ENCODE data around the gene EFHD2.

Gene EFHD2

DNA sequence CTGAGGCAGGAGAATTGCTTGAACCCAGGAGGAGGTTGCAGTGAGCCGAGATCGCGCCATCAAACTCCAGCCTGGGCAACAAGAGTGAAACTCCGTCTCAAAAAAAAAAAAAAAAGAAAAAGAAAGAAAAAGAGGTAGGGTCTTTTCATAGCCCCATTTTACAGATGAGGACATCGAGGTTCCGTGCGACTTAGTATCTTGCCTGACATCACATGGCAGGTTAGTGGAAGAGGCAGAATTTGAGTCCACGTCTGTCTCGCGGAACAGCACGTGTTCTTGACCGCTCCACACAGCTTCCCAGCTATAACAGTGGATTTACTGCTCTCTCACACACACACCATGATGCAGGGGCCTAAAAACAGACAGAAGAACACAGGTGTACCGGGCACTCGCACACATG, 29.6 kb downstream of the EFHD2 start:
- H3K9me3 ChIP-seq (ENCODE audit: control insufficient read depth in 5 of 5, low read length in 5 of 5) = no peaks in the 10 kb centered on the region
- peaks cover 0 to 7% (median 0%) of the 10 kb centered on the region in 5 donors for H3K27me3 ChIP-seq (ENCODE audit: control insufficient read depth in 5 of 5, insufficient read depth in 4 of 5, low read length in 5 of 5)
- H3K9ac ChIP-seq (ENCODE audit: low read length in 5 of 5) = no peak overlapping the region
- no peak overlapping the region for H3K27ac ChIP-seq (ENCODE audit: low read depth, low read length)
- peaks cover 0 to 2% (median 0%) of the 10 kb centered on the region in 5 donors for H3K4me1 ChIP-seq (ENCODE audit: control insufficient read depth in 5 of 5, insufficient read depth in 5 of 5, low read length in 5 of 5)
- H3K4me3 ChIP-seq (ENCODE audit: low read depth in 1 of 5, low read length in 5 of 5) = no peak overlapping the region
- no peaks in the 10 kb centered on the region for H3K36me3 ChIP-seq (ENCODE audit: control insufficient read depth in 5 of 5, insufficient read depth in 5 of 5, low read length in 5 of 5)

DNA sequence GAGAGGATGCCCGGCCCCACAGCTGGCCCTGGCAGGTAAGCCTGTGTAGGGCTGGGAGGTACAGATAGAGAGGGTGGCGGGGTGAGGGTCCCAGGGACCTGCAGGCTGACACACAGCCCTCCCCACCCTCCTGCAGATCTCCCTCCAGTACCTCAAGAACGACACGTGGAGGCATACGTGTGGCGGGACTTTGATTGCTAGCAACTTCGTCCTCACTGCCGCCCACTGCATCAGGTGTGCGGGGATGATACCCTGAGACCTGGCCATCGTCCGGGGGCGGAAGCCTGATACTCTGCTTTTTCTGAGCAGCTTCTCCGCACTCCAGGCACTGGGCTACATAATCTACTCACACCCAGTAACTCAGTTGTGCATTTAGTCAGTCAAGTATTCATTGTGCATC, 30.7 kb downstream of the EFHD2 start:
- H3K4me3 ChIP-seq (ENCODE audit: low read depth in 1 of 5, low read length in 5 of 5) = no peak overlapping the region
- peaks cover 0 to 7% (median 0%) of the 10 kb centered on the region in 5 donors for H3K27me3 ChIP-seq (ENCODE audit: control insufficient read depth in 5 of 5, insufficient read depth in 4 of 5, low read length in 5 of 5)
- no peaks in the 10 kb centered on the region for H3K9me3 ChIP-seq (ENCODE audit: control insufficient read depth in 5 of 5, low read length in 5 of 5)
- peaks cover 0 to under 1% (median 0%) of the 10 kb centered on the region in 5 donors for H3K4me1 ChIP-seq (ENCODE audit: control insufficient read depth in 5 of 5, insufficient read depth in 5 of 5, low read length in 5 of 5)
- H3K36me3 ChIP-seq (ENCODE audit: control insufficient read depth in 5 of 5, insufficient read depth in 5 of 5, low read length in 5 of 5) = no peaks in the 10 kb centered on the region
- no peak overlapping the region for H3K9ac ChIP-seq (ENCODE audit: low read length in 5 of 5)
- H3K27ac ChIP-seq (ENCODE audit: low read depth, low read length) = no peak overlapping the region

DNA sequence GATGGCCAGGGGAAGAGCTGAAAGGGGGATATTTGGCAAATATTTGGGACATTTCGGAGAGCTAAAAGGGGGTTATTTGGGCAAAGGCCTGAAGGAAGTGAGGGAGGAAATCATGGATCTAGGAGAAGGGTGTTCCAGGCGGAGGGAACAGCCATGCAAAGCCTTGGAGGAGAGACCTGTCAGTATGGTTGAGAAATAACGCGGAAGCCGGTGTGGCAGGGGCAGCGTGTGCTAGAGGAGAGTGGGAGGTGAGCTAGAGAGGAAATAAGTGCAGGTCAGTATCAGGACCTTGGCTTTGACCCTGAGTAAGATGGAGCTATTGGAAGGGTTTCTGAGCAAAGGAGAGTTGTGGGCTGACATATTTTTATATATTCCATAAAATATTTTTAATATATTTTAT, 31.6 kb downstream of the EFHD2 start:
- Histone ChIP-seq H3K9ac (ENCODE audit: low read length in 5 of 5) (no peak overlapping the region), H3K4me3 (ENCODE audit: low read depth in 1 of 5, low read length in 5 of 5) (no peak overlapping the region)

DNA sequence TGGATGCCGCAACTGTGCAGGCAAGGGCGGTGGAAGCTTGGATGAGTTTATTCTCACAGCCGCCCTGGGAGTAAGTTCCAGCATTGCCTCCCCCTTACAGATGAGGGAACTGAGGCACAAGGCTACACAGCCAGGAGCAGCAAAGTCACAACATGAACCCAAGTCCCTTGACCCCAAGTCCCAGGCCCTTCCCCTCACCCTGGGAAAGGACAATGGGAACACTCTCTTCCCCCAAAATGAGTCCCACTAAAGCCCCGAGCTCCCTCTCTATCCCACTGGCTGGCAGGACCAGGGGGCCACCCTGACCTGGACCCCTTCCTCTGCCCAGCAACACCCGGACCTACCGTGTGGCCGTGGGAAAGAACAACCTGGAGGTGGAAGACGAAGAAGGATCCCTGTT, 32.4 kb downstream of the EFHD2 start:
- Histone ChIP-seq H3K9ac (ENCODE audit: low read length in 5 of 5) (no peak overlapping the region), H3K27me3 (ENCODE audit: control insufficient read depth in 5 of 5, insufficient read depth in 4 of 5, low read length in 5 of 5) (peaks cover 1 to 9% (median 7%) of the 10 kb centered on the region in 5 donors), H3K4me3 (ENCODE audit: low read depth in 1 of 5, low read length in 5 of 5) (no peak overlapping the region), H3K27ac (ENCODE audit: low read depth, low read length) (no peak overlapping the region), H3K4me1 (ENCODE audit: control insufficient read depth in 5 of 5, insufficient read depth in 5 of 5, low read length in 5 of 5) (no peaks in the 10 kb centered on the region), H3K9me3 (ENCODE audit: control insufficient read depth in 5 of 5, low read length in 5 of 5) (no peaks in the 10 kb centered on the region), H3K36me3 (ENCODE audit: control insufficient read depth in 5 of 5, insufficient read depth in 5 of 5, low read length in 5 of 5) (no peaks in the 10 kb centered on the region)

More for the DNA sequence above, 31.6 kb downstream of the EFHD2 start:
- Histone ChIP-seq H3K9me3 (ENCODE audit: control insufficient read depth in 5 of 5, low read length in 5 of 5) (no peaks in the 10 kb centered on the region), H3K36me3 (ENCODE audit: control insufficient read depth in 5 of 5, insufficient read depth in 5 of 5, low read length in 5 of 5) (no peaks in the 10 kb centered on the region), H3K4me1 (ENCODE audit: control insufficient read depth in 5 of 5, insufficient read depth in 5 of 5, low read length in 5 of 5) (no peaks in the 10 kb centered on the region), H3K27me3 (ENCODE audit: control insufficient read depth in 5 of 5, insufficient read depth in 4 of 5, low read length in 5 of 5) (peaks cover 0 to 7% (median 2%) of the 10 kb centered on the region in 5 donors), H3K27ac (ENCODE audit: low read depth, low read length) (no peak overlapping the region)

DNA sequence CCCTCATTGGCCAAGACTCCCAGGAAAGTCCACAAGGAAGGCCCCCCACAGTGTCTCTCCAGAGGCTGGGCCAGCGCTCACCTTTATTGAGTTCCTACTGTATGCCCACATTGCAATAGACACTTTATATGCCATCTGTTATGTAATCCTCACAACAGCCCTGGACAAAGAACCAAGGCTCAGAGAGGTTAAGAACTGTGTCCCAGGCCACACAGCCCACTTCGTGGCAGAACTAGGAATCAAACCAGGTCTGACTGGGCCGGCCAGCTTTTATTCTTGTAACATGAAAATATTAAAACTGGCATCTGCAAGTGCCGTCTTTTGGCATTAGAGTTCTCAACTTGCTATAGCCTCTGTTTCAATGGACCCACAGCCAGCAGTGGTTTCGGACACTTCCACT, 33.1 kb downstream of the EFHD2 start:
- Histone ChIP-seq H3K9me3 (ENCODE audit: control insufficient read depth in 5 of 5, low read length in 5 of 5) (no peaks in the 10 kb centered on the region), H3K36me3 (ENCODE audit: control insufficient read depth in 5 of 5, insufficient read depth in 5 of 5, low read length in 5 of 5) (no peaks in the 10 kb centered on the region), H3K9ac (ENCODE audit: low read length in 5 of 5) (no peak overlapping the region), H3K27me3 (ENCODE audit: control insufficient read depth in 5 of 5, insufficient read depth in 4 of 5, low read length in 5 of 5) (peaks cover 7 to 13% (median 7%) of the 10 kb centered on the region in 5 donors), H3K4me1 (ENCODE audit: control insufficient read depth in 5 of 5, insufficient read depth in 5 of 5, low read length in 5 of 5) (no peaks in the 10 kb centered on the region), H3K4me3 (ENCODE audit: low read depth in 1 of 5, low read length in 5 of 5) (no peak overlapping the region), H3K27ac (ENCODE audit: low read depth, low read length) (no peak overlapping the region)

DNA sequence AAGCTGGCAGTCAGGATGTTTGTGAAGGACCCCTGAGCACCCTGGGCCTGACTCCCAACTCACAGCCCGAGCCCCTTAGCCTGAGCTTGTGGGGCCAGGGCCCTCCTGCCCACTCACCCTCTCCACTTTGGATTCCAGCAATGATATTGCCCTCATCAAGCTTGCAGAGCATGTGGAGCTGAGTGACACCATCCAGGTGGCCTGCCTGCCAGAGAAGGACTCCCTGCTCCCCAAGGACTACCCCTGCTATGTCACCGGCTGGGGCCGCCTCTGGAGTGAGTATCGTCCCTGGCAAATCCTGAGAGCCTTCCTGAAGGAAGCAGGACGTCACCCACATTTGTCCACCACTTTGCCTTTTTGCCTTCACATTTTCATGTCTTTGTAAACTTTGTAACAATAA, 33.6 kb downstream of the EFHD2 start:
- H3K36me3 ChIP-seq (ENCODE audit: control insufficient read depth in 5 of 5, insufficient read depth in 5 of 5, low read length in 5 of 5) = no peaks in the 10 kb centered on the region
- H3K27me3 ChIP-seq (ENCODE audit: control insufficient read depth in 5 of 5, insufficient read depth in 4 of 5, low read length in 5 of 5) = peaks cover 7 to 14% (median 7%) of the 10 kb centered on the region in 5 donors
- H3K27ac ChIP-seq (ENCODE audit: low read depth, low read length) = no peak overlapping the region
- no peaks in the 10 kb centered on the region for H3K9me3 ChIP-seq (ENCODE audit: control insufficient read depth in 5 of 5, low read length in 5 of 5)
- H3K4me1 ChIP-seq (ENCODE audit: control insufficient read depth in 5 of 5, insufficient read depth in 5 of 5, low read length in 5 of 5) = no peaks in the 10 kb centered on the region
- H3K4me3 ChIP-seq (ENCODE audit: low read depth in 1 of 5, low read length in 5 of 5) = no peak overlapping the region
- H3K9ac ChIP-seq (ENCODE audit: low read length in 5 of 5) = no peak overlapping the region

DNA sequence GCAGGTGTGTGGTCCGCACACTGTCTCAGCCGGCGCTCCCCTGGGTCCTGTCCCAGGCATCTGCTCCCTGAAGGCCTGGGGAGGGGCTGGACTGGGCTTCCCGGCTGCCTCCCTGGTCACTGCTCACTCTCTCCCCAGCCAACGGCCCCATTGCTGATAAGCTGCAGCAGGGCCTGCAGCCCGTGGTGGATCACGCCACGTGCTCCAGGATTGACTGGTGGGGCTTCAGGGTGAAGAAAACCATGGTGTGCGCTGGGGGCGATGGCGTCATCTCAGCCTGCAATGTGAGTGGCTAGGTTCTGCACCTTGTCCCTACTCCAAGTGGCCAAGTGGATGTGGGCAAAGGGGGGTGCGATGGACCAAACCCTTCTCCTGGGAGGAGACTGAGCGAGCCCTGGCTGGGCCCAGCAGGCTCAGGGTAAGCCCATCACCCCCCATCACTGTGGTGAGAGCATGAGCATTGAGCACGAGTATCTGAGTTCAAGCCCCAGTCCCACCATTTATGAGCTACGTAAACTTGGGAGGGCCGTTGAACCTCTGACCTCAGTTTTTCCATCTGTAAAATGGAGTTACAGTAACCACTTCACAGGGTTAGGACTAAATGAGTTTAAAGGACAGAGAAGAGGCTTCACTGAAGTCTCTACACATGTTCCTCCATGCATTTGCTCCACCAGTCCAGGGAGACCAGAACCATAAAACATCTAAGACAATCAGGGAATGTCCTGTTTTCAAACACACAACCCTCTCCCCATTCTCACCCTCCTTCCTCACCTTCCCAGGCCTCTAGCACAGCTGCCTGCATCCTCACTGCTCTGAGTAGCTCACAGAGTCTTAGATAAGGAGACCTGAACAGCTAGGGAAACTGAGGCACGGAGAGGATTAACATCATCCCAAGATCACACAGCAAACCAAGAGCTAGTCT, 35.0 kb downstream of the EFHD2 start:
- Histone ChIP-seq H3K9me3 (ENCODE audit: control insufficient read depth in 5 of 5, low read length in 5 of 5) (no peaks in the 10 kb centered on the region), H3K4me1 (ENCODE audit: control insufficient read depth in 5 of 5, insufficient read depth in 5 of 5, low read length in 5 of 5) (no peaks in the 10 kb centered on the region), H3K27me3 (ENCODE audit: control insufficient read depth in 5 of 5, insufficient read depth in 4 of 5, low read length in 5 of 5) (peaks cover 7 to 14% (median 7%) of the 10 kb centered on the region in 5 donors), H3K9ac (ENCODE audit: low read length in 5 of 5) (no peak overlapping the region), H3K4me3 (ENCODE audit: low read depth in 1 of 5, low read length in 5 of 5) (no peak overlapping the region), H3K36me3 (ENCODE audit: control insufficient read depth in 5 of 5, insufficient read depth in 5 of 5, low read length in 5 of 5) (no peaks in the 10 kb centered on the region), H3K27ac (ENCODE audit: low read depth, low read length) (no peak overlapping the region)

DNA sequence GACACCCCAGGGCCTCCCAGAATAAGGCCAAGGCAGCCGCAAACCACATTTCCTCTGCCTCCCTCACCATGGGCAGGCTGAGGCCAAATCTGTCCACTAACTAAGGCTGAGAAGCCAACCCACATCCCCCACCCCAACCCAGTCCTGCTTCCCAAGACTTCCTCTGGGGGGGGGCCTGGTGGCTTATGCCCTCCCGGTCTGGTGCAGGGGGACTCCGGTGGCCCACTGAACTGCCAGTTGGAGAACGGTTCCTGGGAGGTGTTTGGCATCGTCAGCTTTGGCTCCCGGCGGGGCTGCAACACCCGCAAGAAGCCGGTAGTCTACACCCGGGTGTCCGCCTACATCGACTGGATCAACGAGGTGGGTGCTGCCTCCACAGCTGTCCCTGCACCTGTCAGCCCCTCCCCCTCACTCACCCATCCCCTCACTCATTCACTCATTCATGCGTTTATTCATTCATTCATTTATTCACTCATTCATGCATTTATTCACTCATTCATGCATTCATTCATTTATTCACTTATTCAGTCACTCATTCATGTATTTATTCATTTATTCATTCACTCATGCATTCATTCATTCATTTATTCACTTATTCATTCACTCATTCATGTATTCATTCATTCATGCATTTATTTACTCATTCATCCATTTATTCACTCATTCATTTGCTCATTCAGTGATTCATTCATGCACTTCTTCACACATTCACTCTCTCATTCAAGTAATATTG, 35.9 kb downstream of the EFHD2 start:
- no peak overlapping the region for H3K4me3 ChIP-seq (ENCODE audit: low read depth in 1 of 5, low read length in 5 of 5)
- peaks cover 7 to 14% (median 7%) of the 10 kb centered on the region in 5 donors for H3K27me3 ChIP-seq (ENCODE audit: control insufficient read depth in 5 of 5, insufficient read depth in 4 of 5, low read length in 5 of 5)
- no peak overlapping the region for H3K27ac ChIP-seq (ENCODE audit: low read depth, low read length)
- no peak overlapping the region for H3K9ac ChIP-seq (ENCODE audit: low read length in 5 of 5)
- no peaks in the 10 kb centered on the region for H3K4me1 ChIP-seq (ENCODE audit: control insufficient read depth in 5 of 5, insufficient read depth in 5 of 5, low read length in 5 of 5)
- no peaks in the 10 kb centered on the region for H3K9me3 ChIP-seq (ENCODE audit: control insufficient read depth in 5 of 5, low read length in 5 of 5)
- no peaks in the 10 kb centered on the region for H3K36me3 ChIP-seq (ENCODE audit: control insufficient read depth in 5 of 5, insufficient read depth in 5 of 5, low read length in 5 of 5)

DNA sequence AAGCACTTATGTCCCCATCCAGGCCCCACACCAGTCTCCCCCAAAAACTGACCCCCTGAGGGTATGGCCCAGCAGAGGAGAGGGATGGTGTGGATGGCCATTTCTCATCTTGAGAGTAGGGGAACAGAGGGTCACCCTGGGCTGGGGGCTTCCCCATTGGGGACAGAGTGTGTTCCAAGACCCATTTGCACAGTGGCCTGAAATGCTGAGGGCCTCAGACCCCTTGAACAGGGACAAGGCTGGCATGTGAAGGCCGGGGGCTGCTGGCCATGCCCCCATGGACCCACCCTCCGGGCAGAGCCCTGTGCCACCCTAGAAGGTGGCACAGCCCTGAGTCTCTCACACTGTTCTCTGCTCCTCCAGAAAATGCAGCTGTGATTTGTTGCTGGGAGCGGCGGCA, 36.5 kb downstream of the EFHD2 start:
- Histone ChIP-seq H3K27me3 (ENCODE audit: control insufficient read depth in 5 of 5, insufficient read depth in 4 of 5, low read length in 5 of 5) (peaks cover 7 to 14% (median 7%) of the 10 kb centered on the region in 5 donors), H3K4me1 (ENCODE audit: control insufficient read depth in 5 of 5, insufficient read depth in 5 of 5, low read length in 5 of 5) (no peaks in the 10 kb centered on the region), H3K36me3 (ENCODE audit: control insufficient read depth in 5 of 5, insufficient read depth in 5 of 5, low read length in 5 of 5) (no peaks in the 10 kb centered on the region), H3K4me3 (ENCODE audit: low read depth in 1 of 5, low read length in 5 of 5) (no peak overlapping the region), H3K9me3 (ENCODE audit: control insufficient read depth in 5 of 5, low read length in 5 of 5) (peaks cover 0 to 4% (median under 1%) of the 10 kb centered on the region in 5 donors), H3K27ac (ENCODE audit: low read depth, low read length) (no peak overlapping the region), H3K9ac (ENCODE audit: low read length in 5 of 5) (no peak overlapping the region)

DNA sequence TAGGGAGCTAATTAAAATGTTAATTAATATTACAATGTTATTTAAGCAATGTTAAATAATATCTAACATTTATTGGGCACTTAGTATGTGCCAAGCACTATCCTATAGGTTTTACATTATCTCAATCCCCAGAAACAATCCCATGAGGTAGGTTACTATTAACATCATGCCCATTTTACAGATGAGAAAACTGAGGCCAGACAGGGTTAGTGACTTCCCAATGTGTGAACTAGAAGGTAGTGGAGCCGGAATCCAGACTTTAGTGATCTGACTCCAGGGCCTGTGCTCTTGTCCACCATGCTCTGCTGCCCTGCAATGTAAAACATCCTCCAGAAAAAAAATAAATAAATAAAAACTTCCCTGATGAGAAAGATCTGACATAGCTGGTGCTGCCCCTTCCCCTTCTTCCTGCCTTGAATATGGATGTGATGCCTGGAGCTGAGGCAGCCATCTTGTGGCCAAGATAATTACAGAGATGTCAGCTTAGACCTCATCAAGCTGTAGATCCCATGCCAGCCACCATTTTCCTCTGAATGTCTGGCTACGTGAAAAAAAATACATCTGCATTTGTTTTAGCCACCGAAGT, 39.3 kb downstream of the EFHD2 start:
- H3K9ac ChIP-seq (ENCODE audit: low read length in 5 of 5) = no peak overlapping the region
- H3K27ac ChIP-seq (ENCODE audit: low read depth, low read length) = no peak overlapping the region
- no peak overlapping the region for H3K4me3 ChIP-seq (ENCODE audit: low read depth in 1 of 5, low read length in 5 of 5)
- H3K4me1 ChIP-seq (ENCODE audit: control insufficient read depth in 5 of 5, insufficient read depth in 5 of 5, low read length in 5 of 5) = no peaks in the 10 kb centered on the region
- peaks cover 0 to 8% (median 7%) of the 10 kb centered on the region in 5 donors for H3K9me3 ChIP-seq (ENCODE audit: control insufficient read depth in 5 of 5, low read length in 5 of 5)
- H3K36me3 ChIP-seq (ENCODE audit: control insufficient read depth in 5 of 5, insufficient read depth in 5 of 5, low read length in 5 of 5) = no peaks in the 10 kb centered on the region
- H3K27me3 ChIP-seq (ENCODE audit: control insufficient read depth in 5 of 5, insufficient read depth in 4 of 5, low read length in 5 of 5) = peaks cover 0 to 14% (median 7%) of the 10 kb centered on the region in 5 donors
